Measurements from ENCODE around the gene GANAB. TPM values are rescaled to one million over a fixed set of nuclear protein-coding genes. Genes with fewer than 3 reads are reported as not detected.

GANAB gene
- total and polyA plus RNA-seq, 2 of the 13 experiments (the other 11 are each of a cell fraction or from before 2014, with no cell fraction given) = 99.5 to 234 TPM

- TF ChIP-seq ZNF639 (CRISPR knock-in tag; conservative IDR thresholded peaks at IDR 0.05) (0 out of 2 replicates have a peak, but pooled peaks have one; percentile 35), YEATS2 (CRISPR knock-in tag; IDR thresholded peaks at IDR 0.05; ENCODE audit: borderline replicate concordance) (peak; percentile 93), POLR2AphosphoS5 (IDR thresholded peaks at IDR 0.05; ENCODE audit: low read depth, low read length) (peak; percentile 91), FOXA3 (CRISPR knock-in tag; IDR thresholded peaks at IDR 0.05) (no peak), MAX (IDR thresholded peaks at IDR 0.05) (peak; percentile 65), JUN (CRISPR knock-in tag; IDR thresholded peaks at IDR 0.05) (no peak), ZNF749 (CRISPR knock-in tag; IDR thresholded peaks at IDR 0.05; ENCODE audit: borderline replicate concordance) (no peak; the same call in 1 of the 2 replicates)
- TF ChIP-seq, protein P1, sequence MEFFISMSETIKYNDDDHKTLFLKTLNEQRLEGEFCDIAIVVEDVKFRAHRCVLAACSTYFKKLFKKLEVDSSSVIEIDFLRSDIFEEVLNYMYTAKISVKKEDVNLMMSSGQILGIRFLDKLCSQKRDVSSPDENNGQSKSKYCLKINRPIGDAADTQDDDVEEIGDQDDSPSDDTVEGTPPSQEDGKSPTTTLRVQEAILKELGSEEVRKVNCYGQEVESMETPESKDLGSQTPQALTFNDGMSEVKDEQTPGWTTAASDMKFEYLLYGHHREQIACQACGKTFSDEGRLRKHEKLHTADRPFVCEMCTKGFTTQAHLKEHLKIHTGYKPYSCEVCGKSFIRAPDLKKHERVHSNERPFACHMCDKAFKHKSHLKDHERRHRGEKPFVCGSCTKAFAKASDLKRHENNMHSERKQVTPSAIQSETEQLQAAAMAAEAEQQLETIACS (CRISPR knock-in tag; IDR thresholded peaks at IDR 0.05) = no peak; the same call in 1 of the 2 replicates
- TF ChIP-seq, protein P2, sequence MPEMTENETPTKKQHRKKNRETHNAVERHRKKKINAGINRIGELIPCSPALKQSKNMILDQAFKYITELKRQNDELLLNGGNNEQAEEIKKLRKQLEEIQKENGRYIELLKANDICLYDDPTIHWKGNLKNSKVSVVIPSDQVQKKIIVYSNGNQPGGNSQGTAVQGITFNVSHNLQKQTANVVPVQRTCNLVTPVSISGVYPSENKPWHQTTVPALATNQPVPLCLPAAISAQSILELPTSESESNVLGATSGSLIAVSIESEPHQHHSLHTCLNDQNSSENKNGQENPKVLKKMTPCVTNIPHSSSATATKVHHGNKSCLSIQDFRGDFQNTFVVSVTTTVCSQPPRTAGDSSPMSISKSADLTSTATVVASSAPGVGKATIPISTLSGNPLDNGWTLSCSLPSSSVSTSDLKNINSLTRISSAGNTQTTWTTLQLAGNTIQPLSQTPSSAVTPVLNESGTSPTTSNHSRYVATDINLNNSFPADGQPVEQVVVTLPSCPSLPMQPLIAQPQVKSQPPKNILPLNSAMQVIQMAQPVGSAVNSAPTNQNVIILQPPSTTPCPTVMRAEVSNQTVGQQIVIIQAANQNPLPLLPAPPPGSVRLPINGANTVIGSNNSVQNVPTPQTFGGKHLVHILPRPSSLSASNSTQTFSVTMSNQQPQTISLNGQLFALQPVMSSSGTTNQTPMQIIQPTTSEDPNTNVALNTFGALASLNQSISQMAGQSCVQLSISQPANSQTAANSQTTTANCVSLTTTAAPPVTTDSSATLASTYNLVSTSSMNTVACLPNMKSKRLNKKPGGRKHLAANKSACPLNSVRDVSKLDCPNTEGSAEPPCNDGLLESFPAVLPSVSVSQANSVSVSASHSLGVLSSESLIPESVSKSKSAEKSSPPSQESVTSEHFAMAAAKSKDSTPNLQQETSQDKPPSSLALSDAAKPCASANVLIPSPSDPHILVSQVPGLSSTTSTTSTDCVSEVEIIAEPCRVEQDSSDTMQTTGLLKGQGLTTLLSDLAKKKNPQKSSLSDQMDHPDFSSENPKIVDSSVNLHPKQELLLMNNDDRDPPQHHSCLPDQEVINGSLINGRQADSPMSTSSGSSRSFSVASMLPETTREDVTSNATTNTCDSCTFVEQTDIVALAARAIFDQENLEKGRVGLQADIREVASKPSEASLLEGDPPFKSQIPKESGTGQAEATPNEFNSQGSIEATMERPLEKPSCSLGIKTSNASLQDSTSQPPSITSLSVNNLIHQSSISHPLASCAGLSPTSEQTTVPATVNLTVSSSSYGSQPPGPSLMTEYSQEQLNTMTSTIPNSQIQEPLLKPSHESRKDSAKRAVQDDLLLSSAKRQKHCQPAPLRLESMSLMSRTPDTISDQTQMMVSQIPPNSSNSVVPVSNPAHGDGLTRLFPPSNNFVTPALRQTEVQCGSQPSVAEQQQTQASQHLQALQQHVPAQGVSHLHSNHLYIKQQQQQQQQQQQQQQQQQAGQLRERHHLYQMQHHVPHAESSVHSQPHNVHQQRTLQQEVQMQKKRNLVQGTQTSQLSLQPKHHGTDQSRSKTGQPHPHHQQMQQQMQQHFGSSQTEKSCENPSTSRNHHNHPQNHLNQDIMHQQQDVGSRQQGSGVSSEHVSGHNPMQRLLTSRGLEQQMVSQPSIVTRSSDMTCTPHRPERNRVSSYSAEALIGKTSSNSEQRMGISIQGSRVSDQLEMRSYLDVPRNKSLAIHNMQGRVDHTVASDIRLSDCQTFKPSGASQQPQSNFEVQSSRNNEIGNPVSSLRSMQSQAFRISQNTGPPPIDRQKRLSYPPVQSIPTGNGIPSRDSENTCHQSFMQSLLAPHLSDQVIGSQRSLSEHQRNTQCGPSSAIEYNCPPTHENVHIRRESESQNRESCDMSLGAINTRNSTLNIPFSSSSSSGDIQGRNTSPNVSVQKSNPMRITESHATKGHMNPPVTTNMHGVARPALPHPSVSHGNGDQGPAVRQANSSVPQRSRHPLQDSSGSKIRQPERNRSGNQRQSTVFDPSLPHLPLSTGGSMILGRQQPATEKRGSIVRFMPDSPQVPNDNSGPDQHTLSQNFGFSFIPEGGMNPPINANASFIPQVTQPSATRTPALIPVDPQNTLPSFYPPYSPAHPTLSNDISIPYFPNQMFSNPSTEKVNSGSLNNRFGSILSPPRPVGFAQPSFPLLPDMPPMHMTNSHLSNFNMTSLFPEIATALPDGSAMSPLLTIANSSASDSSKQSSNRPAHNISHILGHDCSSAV (CRISPR knock-in tag; IDR thresholded peaks at IDR 0.05; ENCODE audit: borderline replicate concordance) = no peak
- TF ChIP-seq, protein P3, sequence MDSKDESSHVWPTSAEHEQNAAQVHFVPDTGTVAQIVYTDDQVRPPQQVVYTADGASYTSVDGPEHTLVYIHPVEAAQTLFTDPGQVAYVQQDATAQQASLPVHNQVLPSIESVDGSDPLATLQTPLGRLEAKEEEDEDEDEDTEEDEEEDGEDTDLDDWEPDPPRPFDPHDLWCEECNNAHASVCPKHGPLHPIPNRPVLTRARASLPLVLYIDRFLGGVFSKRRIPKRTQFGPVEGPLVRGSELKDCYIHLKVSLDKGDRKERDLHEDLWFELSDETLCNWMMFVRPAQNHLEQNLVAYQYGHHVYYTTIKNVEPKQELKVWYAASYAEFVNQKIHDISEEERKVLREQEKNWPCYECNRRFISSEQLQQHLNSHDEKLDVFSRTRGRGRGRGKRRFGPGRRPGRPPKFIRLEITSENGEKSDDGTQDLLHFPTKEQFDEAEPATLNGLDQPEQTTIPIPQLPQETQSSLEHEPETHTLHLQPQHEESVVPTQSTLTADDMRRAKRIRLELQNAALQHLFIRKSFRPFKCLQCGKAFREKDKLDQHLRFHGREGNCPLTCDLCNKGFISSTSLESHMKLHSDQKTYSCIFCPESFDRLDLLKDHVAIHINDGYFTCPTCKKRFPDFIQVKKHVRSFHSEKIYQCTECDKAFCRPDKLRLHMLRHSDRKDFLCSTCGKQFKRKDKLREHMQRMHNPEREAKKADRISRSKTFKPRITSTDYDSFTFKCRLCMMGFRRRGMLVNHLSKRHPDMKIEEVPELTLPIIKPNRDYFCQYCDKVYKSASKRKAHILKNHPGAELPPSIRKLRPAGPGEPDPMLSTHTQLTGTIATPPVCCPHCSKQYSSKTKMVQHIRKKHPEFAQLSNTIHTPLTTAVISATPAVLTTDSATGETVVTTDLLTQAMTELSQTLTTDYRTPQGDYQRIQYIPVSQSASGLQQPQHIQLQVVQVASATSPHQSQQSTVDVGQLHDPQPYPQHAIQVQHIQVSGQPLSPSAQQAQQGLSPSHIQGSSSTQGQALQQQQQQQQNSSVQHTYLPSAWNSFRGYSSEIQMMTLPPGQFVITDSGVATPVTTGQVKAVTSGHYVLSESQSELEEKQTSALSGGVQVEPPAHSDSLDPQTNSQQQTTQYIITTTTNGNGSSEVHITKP (CRISPR knock-in tag; IDR thresholded peaks at IDR 0.05; ENCODE audit: low read depth) = peak; percentile 14; the same call in 1 of the 2 replicates
Measured at GRCh38 chr11:62671608-62672389, 25.4 kb upstream of the GANAB start, which contains the start of the genes LBHD1 and UQCC3 (continued).
